Cardiac fibroblast (primary cell): ENCODE data around the gene PDXDC1.
"Not testable (repeated sequence)": the region's sequence is repeated elsewhere in the genome, so short reads cannot be mapped to it uniquely, and the experiment has no call there.

Experiments used
- DNase-seq, 2 donors: peaks; one replicate each; pipeline versions ENCODE4 v3.0.0 to v3.0.0-alpha.2; 2010; ENCODE audit warnings: low read depth in 2 of 2
- H3K4me3 ChIP-seq, 2 donors: replicated peaks in 1 of 2; 1 replicate in 1 of 2; 2 replicates in 1 of 2; pipeline ENCODE4 v1.5.1; 2011; ENCODE audit warnings: low read depth in 2 of 2, low read length in 2 of 2, mild to moderate bottlenecking in 2 of 2, moderate library complexity in 1 of 2
- CTCF ChIP-seq: IDR thresholded peaks from one replicate; pipeline ENCODE4 v1.5.1; 2011; ENCODE audit warnings: low read depth, mild to moderate bottlenecking, low read length, inconsistent platforms

Gene PDXDC1

GRCh38 chr16:15071916-15072769 lies 97.3 kb downstream of the PDXDC1 start:
- TF ChIP-seq CTCF: peak; percentile 8
- DNase-seq, H3K4me3 ChIP-seq: not testable (repeated sequence)

DNA sequence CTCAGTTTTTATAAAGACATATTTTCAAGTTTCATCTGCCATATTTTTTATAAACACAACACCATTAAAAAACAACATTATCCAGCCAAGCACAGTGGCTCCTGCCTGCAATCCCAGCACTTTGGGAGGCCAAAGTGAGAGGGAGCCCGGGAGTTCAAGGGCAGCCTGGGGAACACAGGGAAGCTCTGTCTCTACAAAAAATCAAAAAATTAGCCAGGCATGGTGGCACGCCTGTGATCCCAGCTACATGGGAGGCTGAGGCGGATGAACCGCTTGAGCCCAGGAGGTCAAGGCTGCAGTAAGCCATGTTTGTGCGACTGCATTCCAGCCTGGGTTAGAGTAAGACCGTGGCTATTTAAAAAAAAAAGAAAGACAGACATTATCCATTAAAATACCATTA lies 98.3 kb downstream of the PDXDC1 start:
- no peak for TF ChIP-seq CTCF
- no peak for DNase-seq
- H3K4me3 ChIP-seq: no peak overlapping the region

DNA sequence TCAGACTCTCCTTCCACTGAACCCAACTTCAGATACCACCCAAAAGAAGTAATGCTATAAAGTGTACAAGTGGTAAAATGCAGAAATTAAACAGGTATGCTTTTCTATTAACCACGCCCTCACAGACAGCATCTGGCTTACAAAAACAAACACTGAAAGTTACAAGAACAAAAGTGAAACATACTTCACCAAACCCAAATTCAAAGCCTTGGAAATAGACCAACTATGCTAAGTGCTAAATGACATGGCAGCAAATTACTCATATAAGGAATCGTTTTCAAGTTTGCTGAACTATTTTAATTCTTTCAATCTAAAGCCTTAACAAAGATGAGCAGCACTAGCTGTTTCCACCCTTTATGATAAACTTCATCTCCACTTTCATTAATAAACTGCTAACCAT lies 101.3 kb downstream of the PDXDC1 start:
- DNase-seq, H3K4me3 ChIP-seq: not testable (repeated sequence)

GRCh38 chr16:15080883-15081282 lies 106.1 kb downstream of the PDXDC1 start:
- DNase-seq, H3K4me3 ChIP-seq: not testable (repeated sequence)

- H3K4me3 ChIP-seq, DNase-seq: not testable (repeated sequence)
Measured at GRCh38 chr16:15082788-15083187, 108.0 kb downstream of the PDXDC1 start.

GRCh38 chr16:15090663-15091269 lies 115.9 kb downstream of the PDXDC1 start:
- H3K4me3 ChIP-seq, DNase-seq: not testable (repeated sequence)

- not testable (repeated sequence) for DNase-seq
- H3K4me3 ChIP-seq: peak overlapping the region; percentile 58 to 67
Measured at GRCh38 chr16:15093571-15093954, 118.7 kb downstream of the PDXDC1 start.

DNA sequence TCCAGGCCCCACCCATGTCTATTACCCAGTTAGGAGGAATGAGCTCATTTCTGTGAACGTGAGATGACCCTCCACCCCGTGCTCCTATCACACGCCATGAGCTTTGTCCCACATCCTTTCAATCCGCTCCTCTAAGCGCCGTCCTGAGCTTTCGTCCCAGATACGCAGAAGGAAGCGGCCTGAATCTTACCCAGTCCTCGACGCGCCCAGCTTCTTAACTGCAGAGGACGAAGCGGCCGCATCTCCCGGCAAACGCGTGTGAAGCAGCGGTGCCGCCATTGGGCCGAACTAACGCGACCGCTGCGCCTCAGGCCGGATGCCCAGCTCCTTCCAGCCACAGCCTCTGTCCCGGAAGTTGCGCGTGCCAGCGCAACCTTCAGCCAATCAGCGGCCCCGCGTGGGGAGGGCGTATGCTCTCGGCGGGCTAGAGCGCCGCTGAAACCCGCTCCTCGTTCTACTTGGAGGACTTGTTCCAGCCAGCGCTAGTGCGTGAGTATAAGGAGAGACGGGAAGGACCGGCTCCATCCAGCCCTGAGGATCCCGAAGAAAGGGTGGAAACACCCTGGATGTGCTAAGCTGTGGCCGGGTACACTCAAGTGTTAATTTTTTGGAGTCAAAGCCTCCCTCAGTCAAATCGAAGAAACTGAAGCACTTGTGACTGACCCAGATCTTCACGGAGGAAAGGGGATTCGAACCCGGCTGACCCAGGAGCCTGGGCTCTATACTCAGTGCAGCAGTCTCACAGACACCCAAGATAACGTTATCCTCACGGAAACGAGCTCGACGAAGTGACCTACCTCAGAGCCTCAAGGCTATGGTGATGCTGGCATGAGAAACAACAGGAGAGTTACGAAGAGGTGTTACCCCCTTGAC lies 119.4 kb downstream of the PDXDC1 start, which contains the start of gene RRN3:
Gene RRN3 (minus strand): TSS at position 318 of the 873 bp plus-strand sequence. CDS start 39 bp downstream, at position 279.
- H3K4me3 ChIP-seq: peak within 1 kb of the TSS; percentile 58 to 67
- DNase-seq: peak; percentile 93 to 95

- H3K4me3 ChIP-seq, DNase-seq: not testable (repeated sequence)
Measured at GRCh38 chr16:15096583-15096972, 121.8 kb downstream of the PDXDC1 start.

DNA sequence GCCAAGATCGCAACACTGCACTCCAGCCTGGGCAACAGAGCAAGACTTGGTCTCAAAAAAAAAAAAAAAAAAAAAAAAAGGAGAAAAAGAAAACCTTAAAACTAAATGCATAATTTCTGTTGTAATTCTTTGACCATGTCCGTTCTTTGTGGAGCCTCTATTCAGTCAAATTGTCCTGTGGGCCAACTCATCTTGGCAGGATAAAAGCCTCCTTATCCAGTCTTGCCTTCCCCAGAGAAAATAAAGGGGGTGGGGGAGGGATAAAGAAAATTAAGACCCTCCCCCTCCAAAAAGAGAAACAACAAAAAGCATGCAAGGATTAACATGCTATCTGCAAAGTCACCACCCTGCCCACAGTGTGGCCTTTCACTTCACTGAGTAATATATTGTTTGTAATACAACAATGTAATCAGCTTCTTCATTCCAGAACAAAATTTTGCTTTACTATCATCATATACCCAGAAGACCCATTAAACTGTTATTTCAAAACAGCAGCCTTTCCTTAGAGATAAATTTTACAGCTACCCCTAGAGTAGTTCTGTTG lies 124.6 kb downstream of the PDXDC1 start:
- not testable (repeated sequence) for H3K4me3 ChIP-seq, DNase-seq

DNA sequence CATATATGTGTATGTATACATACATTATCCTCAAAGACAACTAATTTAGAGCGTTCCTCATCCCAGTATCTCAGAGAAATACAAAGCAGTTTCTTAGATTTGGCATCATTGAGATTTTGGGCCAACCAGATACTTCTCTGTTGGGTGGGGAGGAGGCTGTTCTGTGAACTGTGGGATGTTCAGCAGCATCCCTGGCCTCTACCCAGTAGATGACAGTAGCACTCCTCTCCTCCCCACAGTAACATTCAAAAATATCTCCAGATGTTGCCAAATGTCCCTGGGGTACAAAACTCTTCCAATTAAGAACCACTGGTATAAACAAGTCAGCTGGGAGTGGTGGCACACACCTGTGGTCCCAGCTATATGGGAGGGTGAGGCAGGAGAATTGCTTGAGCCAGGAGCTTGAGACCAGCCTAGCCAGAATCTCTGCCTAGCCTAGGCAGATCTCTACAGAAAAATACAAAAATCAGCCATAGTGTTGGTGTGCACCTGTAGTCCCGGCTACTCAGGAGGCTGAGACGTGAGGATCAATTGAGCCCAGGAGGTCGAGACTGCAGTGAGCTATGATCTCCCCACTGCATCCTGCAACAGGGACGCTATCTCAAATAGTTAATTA lies 125.7 kb downstream of the PDXDC1 start:
- DNase-seq, H3K4me3 ChIP-seq: not testable (repeated sequence)

DNA sequence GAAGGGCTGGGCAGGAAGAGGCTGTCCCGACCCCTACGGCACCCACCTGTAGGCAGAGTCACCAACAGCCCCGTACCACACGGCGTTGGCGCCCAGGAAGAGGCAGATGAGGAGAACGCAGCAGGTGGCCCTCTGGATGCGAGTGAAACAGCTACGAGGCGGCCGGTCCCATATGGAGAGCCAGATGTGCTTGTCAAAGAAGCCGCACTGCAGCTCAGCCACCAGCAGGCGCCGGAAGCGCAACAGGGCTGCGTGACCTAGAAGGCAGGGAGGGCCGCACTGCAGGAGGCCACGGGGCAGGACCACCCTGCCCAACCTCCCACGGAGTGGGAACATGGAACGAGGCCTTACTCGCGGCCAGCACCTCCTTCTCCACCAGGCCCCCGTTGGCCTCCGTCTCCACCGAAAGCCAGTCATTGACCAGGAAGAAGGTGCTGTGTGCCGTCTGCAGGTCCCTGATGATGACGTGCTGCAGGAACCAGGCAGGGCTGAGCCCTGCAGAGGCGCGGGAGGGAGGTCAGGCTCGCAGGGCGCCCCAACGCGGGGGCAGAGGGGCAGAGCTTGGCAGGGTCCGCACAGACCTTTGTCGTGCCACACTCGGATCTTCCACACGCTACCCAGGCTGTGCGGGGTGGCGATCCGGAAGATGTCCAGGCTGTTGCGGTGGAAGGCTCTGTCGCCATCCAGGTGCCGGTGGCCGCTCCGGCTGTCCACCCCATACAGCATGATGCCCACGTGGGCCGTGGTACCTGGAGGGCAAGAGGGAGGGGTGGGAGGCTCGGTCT lies 153.0 kb downstream of the PDXDC1 start:
- H3K4me3 ChIP-seq, DNase-seq: not testable (repeated sequence)

GRCh38 chr16:15130256-15130932 lies 155.6 kb downstream of the PDXDC1 start:
- H3K4me3 ChIP-seq: not testable (repeated sequence)

More at GRCh38 chr16:15130256-15130932, 155.6 kb downstream of the PDXDC1 start:
- DNase-seq: not testable (repeated sequence)
